IPS-18a (cell line): ENCODE measurements around the gene HOXB6.

ENCODE experiments used
- H3K27ac ChIP-seq: one replicate; pipeline ENCODE4 v1.5.1; 2013; ENCODE audit warnings: low read length
- H3K27me3 ChIP-seq: one replicate; pipeline ENCODE4 v1.6.1; 2013; ENCODE audit warnings: mild to moderate bottlenecking, low read length; ENCODE audit not compliant: control insufficient read depth, insufficient read depth
- H3K36me3 ChIP-seq: one replicate; pipeline ENCODE4 v1.6.1; 2013; ENCODE audit warnings: low read depth, low read length; ENCODE audit not compliant: control insufficient read depth
- H3K4me1 ChIP-seq: one replicate; pipeline ENCODE4 v1.6.1; 2013; ENCODE audit warnings: low read depth, low read length; ENCODE audit not compliant: control insufficient read depth
- H3K4me3 ChIP-seq: one replicate; pipeline ENCODE4 v1.5.1; 2013; ENCODE audit warnings: low read length
- H3K9ac ChIP-seq: one replicate; pipeline ENCODE4 v1.6.1; 2013; ENCODE audit warnings: mild to moderate bottlenecking, low read length, moderate library complexity
- H3K9me3 ChIP-seq: one replicate; pipeline ENCODE4 v1.6.1; 2013; ENCODE audit warnings: low read depth, low read length; ENCODE audit not compliant: control insufficient read depth

Gene HOXB6

DNA sequence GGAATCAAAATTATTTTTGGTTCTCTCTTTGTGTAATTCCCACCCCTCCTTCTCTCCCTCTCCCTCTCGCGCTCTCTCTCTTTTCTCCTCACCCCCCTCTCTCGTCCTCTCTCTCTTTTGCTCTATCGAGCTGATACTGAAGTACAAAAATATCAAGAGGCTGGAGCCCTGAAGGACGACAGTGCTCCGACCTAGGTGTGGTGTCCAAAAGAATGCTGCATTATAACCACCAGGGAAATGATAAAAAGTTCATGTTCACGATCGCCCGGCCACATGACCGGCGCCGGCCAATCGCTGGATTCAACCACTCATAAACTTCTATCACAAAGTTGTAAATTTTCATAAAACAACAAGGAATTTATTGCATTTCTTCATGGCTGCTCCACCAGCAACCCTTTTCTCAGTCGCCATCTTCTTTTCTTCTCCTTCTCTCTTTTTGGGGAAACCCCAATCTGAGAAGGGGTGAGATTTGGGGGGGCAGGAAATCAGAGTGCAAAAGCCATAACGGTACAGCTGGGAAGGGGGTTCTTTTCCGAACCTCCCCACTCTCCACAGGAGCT is at the start of gene HOXB6:
Gene HOXB6, minus strand, starts transcription at position 217 of the 560 bp plus-strand sequence. CDS start 6,836 bp downstream, outside the sequence.
- H3K9me3 ChIP-seq: peaks cover 2% of the 10 kb centered on the region
- H3K4me1 ChIP-seq: no peaks in the 10 kb centered on the region
- H3K27me3 ChIP-seq: peaks cover 100% of the 10 kb centered on the region
- no peak within 1 kb of the TSS for H3K9ac ChIP-seq
- H3K27ac ChIP-seq: no peak within 1 kb of the TSS
- H3K4me3 ChIP-seq: no peak within 1 kb of the TSS
- no peaks in the 10 kb centered on the region for H3K36me3 ChIP-seq

GRCh38 chr17:48649741-48650140 is 45.0 kb upstream of the HOXB6 start:
- no peaks in the 10 kb centered on the region for H3K9me3 ChIP-seq
- H3K27me3 ChIP-seq: peaks cover 78% of the 10 kb centered on the region
- H3K27ac ChIP-seq: no peak overlapping the region
- H3K4me1 ChIP-seq: no peaks in the 10 kb centered on the region
- H3K4me3 ChIP-seq: no peak overlapping the region
- no peaks in the 10 kb centered on the region for H3K36me3 ChIP-seq
- no peak overlapping the region for H3K9ac ChIP-seq

- Histone ChIP-seq H3K4me1 (no peaks in the 10 kb centered on the region), H3K9me3 (no peaks in the 10 kb centered on the region), H3K27me3 (peaks cover 90% of the 10 kb centered on the region), H3K9ac (no peak overlapping the region), H3K36me3 (no peaks in the 10 kb centered on the region), H3K27ac (no peak overlapping the region), H3K4me3 (peak overlapping the region; percentile 6)
These were observed 43.1 kb upstream of the HOXB6 start for GRCh38 chr17:48647963-48648245.

- Histone ChIP-seq H3K9me3 (no peaks in the 10 kb centered on the region), H3K4me1 (no peaks in the 10 kb centered on the region), H3K27ac (no peak overlapping the region), H3K27me3 (peaks cover 91% of the 10 kb centered on the region), H3K4me3 (peak overlapping the region; percentile 38), H3K9ac (no peak overlapping the region), H3K36me3 (no peaks in the 10 kb centered on the region)
These were observed 42.5 kb upstream of the HOXB6 start for GRCh38 chr17:48647103-48647962.

GRCh38 chr17:48646183-48647102 is 41.7 kb upstream of the HOXB6 start:
- no peaks in the 10 kb centered on the region for H3K9me3 ChIP-seq
- H3K9ac ChIP-seq: no peak overlapping the region
- no peaks in the 10 kb centered on the region for H3K36me3 ChIP-seq
- peaks cover 92% of the 10 kb centered on the region for H3K27me3 ChIP-seq
- no peak overlapping the region for H3K27ac ChIP-seq
- no peaks in the 10 kb centered on the region for H3K4me1 ChIP-seq
- H3K4me3 ChIP-seq: peak overlapping the region; percentile 38

GRCh38 chr17:48645639-48646182 is 40.9 kb upstream of the HOXB6 start:
- H3K36me3 ChIP-seq: no peaks in the 10 kb centered on the region
- no peaks in the 10 kb centered on the region for H3K4me1 ChIP-seq
- H3K27ac ChIP-seq: no peak overlapping the region
- H3K4me3 ChIP-seq: peak overlapping the region; percentile 38
- H3K9ac ChIP-seq: no peak overlapping the region
- peaks cover 99% of the 10 kb centered on the region for H3K27me3 ChIP-seq
- H3K9me3 ChIP-seq: no peaks in the 10 kb centered on the region

DNA sequence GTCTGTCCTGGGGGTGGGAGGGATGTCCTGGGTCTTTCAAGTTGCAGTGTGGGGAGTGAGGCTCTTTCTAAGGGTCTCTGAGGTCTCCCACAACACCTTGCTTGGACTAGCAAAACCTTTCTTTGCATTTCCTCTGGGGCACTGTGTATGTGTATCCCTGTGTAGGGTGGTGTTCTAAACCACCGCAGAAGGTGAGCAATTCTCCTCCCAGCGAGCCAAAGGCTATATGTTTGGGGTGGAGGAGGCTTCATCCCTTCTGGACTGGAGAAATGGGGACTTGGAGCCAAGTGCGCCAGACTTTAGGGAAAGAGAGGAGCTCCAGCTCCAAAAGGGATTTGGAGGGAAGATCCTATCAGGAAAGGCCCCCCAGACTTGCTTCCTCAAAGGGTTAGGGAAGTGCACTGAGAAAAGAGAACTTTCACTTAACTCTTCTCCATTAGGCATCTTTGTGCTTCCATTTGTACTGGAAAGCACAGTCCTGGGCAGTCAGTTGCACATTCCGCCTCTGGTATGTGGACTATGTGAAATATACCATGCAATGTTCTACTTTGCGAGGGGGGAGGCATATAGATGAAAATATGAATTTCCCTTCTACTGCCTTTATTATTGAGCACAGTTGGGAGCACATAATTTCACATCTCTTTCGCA is 40.2 kb upstream of the HOXB6 start:
- no peak overlapping the region for H3K9ac ChIP-seq
- peaks cover 100% of the 10 kb centered on the region for H3K27me3 ChIP-seq
- H3K4me1 ChIP-seq: no peaks in the 10 kb centered on the region
- no peaks in the 10 kb centered on the region for H3K36me3 ChIP-seq
- H3K4me3 ChIP-seq: no peak overlapping the region
- H3K27ac ChIP-seq: no peak overlapping the region
- H3K9me3 ChIP-seq: no peaks in the 10 kb centered on the region

DNA sequence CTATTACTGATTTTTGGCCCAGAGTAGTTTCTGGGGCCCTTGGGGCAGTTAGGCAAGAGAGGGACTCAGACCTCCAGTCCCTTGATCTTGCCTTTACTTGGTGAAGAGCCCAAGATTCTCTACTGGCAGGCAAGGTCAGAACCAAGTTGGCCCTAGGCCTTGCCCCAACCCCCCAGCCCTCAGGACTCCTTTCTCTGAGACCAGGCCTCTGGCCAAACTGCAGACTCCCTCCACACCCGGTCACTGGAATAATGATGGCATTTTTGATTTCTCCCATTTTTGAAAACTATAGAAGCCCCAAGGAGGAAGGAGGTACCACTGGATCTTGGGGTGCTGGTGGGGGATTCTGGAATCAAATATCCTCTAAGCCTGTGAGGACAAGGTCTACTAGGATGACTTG is 39.4 kb upstream of the HOXB6 start:
- Histone ChIP-seq H3K27me3 (peaks cover 100% of the 10 kb centered on the region), H3K4me3 (no peak overlapping the region), H3K36me3 (no peaks in the 10 kb centered on the region)

GRCh38 chr17:48643697-48644012 is 38.9 kb upstream of the HOXB6 start:
- Histone ChIP-seq H3K9me3 (no peaks in the 10 kb centered on the region), H3K27me3 (peaks cover 100% of the 10 kb centered on the region), H3K4me3 (no peak overlapping the region), H3K4me1 (no peaks in the 10 kb centered on the region), H3K9ac (no peak overlapping the region), H3K27ac (no peak overlapping the region), H3K36me3 (no peaks in the 10 kb centered on the region)

More for the DNA sequence above, 39.4 kb upstream of the HOXB6 start:
- Histone ChIP-seq H3K9ac (no peak overlapping the region), H3K9me3 (no peaks in the 10 kb centered on the region), H3K4me1 (no peaks in the 10 kb centered on the region), H3K27ac (no peak overlapping the region)

GRCh38 chr17:48642843-48643696 is 38.3 kb upstream of the HOXB6 start:
- no peak overlapping the region for H3K4me3 ChIP-seq
- H3K4me1 ChIP-seq: no peaks in the 10 kb centered on the region
- no peak overlapping the region for H3K9ac ChIP-seq
- H3K27ac ChIP-seq: no peak overlapping the region
- peaks cover 100% of the 10 kb centered on the region for H3K27me3 ChIP-seq
- no peaks in the 10 kb centered on the region for H3K36me3 ChIP-seq
- no peaks in the 10 kb centered on the region for H3K9me3 ChIP-seq
